Left renal cortex interstitium (tissue), 4 donors: Measurements from ENCODE around the gene ZNF507. TPM values are rescaled to one million over a fixed set of nuclear protein-coding genes. Genes with fewer than 3 reads are reported as not detected.
"Not testable (repeated sequence)": the region's sequence is repeated elsewhere in the genome, so short reads cannot be mapped to it uniquely, and the experiment has no call there.

ENCODE experiments used
- DNase-seq, 4 donors: peaks; one replicate each; pipeline ENCODE4 v3.0.0-alpha.2; 2013; ENCODE audit warnings: low read depth in 4 of 4, low spot score in 2 of 4, missing footprints in 1 of 4
- polyA plus RNA-seq, 4 donors: library from polyadenylated mRNA; unstranded; fragments of 120-200 nt; gene quantifications; one replicate each; pipeline ENCODE4 v1.2.1, GENCODE V29; 2013; ENCODE audit not compliant: insufficient read length in 4 of 4

ZNF507 gene
- polyA plus RNA-seq, 4 donors, result 20.7 to 29.8 (median 26.1) TPM

DNA sequence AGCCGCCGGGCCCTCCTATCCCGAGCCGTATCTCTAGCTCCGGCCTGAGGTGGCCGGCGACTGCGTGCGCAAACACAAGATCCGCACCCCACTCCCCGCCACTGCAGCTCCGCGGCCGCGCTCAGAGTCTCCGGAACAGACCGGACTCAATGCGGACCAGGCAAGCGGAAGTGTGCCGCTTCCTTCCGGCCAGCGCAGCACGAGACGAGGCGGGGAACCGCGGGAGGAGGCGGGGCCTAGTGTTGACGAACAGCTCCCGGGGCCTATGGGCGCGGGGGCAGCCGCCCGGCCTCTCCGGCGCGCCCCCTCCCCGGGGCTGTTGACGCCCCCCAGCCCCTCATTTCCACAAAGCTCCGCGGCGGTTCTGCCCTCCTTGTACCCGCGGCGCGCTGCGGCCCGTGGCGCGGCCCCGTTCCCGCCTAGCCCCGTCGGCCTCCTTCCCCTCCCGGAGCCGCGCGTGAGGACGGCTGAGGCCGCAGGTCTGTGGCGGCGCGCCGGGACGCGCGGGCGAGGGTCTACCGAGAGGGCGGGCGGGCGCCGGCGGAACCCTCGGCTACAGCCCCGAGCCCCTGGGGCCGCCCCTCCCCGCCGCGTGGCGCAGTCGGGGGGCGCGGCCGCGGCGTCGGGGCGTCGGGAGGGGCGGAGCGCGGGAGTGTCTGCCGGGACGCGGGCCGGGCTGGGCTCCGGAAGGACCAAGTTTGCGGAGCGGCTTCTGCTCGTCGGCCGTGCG lies 60.2 kb downstream of the ZNF507 start, which contains the start of gene DPY19L3:
DPY19L3 (plus strand) TSS at position 340 of the 730 bp plus-strand sequence. CDS start 2,484 bp downstream, outside the sequence.
- DNase-seq, result peak; percentile 82 to 91 (median 86)

DNA sequence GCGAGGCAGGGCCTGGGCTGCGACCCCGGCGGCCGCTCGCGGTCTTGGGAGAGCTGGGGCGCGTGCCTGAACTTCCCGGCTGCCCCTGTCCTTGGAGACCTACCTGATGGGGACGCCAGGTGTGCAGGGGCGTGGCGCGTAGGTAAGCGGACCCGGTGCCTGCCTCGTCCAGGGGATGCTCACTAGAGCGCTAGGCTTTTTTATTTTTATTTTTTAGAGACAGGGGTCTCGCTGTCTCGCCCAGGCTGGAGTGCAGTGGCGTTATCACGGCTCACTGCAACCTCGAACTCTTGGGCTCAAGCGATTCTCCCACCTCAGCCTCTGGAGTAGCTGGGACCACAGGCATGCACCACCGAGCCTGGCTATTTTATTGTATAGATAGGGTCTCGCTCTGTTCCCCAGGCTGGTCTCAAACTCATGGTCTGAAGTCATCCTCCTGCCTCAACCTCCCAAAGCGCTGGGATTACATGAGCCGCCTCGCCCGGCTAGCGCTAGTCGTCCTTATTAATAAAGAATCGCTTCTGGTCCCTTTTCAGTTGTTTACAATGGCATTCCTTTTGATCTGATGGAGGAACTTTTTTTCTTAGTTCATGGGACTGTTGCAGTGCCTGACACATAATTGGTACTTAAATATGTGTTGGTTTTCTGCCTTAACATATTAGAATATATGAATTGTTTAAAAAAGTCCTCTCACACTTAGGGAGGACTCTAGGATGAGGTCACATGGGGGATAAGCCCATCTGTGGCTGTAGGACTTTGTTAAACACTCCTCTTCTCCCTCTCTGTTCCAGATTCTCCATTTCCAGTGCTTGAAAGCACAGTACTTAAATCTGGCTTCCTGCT lies 61.0 kb downstream of the ZNF507 start:
- DNase-seq, result no peak

DNA sequence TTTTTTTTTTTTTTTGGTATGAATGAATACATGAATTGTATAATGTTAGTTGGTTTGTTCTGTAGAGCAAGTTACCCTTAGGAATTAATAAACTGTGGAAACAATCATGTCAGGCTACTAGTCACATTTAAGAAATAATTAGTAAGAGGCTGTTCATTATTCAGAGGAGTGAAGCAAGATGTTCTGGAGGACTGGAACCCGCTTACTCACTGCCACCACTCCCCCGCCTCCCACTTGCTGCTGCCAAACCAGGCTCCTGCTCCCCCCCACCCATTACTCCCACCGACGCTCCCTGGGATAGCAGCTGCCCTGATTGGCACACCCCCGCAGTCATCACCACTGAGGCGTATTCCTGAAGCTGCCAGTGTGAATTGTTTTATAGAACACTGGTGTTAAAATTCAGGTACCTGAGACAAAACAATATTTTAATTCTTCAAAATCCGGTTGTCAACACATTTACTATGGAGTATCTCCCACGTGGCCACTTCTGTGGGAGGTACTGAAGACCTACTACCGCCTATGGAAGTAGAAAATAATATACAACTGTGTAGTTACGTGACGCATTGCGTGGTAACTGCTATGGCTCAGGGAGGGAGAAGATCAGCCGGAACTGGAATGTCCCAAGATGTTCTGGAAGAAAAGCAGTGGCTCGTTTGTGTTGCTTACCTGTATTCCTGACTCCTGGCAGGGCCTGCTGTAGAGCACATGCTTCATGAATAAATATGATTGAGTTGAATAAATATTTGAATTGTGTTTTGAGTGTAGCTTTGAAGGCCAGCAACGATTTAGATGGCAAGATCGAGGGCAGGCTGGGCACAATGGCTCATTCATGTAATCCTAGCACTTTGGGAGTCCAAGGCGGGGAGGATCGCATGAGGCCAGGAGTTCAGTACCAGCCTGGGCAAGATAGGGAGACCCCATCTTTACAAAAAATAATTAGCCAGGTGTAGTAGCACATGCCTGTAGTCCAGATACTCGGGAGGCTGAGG lies 61.9 kb downstream of the ZNF507 start:
- peak in 1 of 4 donors; percentile 55 for DNase-seq

DNA sequence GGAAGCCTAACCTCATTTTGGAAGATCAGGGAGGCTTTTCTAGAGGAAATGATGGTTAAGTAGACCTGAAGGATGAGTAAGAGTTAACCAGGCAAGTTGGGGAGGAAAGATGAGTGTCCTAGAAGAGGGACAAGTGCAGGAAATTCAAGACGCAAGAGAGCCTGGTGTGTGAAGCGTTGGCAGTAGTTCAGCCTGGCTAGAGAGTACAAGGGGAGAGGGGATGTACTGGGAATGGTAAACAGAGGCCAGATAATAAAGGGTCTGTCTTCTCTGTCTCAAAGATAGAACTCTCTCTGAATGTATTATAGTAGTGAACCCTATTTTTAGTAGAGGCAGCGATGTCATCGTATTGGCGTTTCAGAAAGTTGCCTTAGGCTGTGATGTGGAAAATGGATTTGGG lies 69.8 kb downstream of the ZNF507 start:
- DNase-seq, result no peak

DNA sequence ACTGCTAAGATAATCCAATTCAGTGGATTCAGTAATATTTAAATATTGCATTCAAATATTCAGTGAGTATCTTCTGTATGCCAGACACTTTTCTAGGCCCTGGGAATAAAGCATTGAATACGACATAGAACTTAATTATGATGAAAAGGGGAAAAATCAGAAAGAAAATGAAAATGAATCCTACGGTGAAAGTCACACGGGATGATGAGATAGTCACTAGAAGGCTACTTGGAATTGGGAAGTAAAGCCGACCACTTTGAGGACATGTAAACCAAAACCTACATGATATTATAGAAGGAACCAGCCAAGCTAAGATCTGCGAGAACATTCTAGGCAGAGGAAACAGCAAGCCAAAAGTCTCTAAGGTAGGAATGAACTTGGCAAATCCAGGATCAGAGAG lies 70.3 kb downstream of the ZNF507 start:
- no peak for DNase-seq

DNA sequence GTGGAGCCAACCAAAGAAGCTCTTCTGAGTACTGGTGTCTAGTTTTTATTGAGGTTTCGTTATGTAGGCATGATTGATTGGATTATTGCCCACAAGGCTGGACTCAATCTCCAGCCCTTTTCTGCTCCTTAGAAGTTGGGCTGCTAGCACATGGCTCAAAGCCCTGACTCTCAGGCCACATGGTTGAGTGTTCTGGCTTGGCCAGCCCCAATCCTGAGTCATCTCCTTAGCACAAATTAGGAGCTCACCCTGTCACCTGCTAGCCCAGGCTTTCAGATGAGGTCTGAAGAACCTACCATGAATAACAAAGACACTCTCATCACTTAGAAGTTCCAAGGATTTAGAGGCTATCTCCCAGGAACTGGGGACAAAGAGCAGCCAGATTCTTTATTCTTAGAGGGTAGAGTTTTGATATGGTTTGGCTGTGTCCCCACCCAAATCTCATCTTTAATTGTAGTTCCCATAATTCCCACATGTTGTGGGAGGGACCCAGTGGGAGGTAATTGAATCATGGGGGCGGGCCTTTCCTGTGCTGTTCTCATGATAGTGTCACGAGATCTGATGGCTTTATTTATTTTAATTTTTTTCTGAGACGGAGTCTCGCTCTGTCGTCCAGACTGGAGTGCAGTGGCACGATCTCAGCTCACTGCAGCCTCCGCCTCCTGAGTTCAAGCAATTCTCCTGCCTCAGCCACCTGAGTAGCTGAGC lies 71.5 kb downstream of the ZNF507 start:
- no peak for DNase-seq

DNA sequence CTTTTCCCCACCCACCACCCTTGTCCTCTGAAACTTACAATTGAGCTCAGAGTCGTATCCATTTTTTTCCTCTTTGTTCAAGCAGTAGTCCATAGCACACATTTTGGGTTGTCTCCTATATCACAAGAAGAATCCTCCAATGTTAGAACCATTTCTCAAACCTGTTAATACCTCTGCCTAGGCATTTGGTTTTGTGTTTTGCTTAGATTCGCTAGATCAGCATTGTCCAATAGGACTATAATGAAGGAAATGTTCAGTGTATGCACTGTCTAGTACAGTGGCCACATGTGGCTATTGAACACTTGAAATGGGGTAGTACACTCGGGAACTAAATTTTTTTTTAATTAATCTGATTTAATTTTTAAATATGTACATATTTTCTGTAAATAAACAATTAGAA lies 72.7 kb downstream of the ZNF507 start:
- no peak for DNase-seq

DNA sequence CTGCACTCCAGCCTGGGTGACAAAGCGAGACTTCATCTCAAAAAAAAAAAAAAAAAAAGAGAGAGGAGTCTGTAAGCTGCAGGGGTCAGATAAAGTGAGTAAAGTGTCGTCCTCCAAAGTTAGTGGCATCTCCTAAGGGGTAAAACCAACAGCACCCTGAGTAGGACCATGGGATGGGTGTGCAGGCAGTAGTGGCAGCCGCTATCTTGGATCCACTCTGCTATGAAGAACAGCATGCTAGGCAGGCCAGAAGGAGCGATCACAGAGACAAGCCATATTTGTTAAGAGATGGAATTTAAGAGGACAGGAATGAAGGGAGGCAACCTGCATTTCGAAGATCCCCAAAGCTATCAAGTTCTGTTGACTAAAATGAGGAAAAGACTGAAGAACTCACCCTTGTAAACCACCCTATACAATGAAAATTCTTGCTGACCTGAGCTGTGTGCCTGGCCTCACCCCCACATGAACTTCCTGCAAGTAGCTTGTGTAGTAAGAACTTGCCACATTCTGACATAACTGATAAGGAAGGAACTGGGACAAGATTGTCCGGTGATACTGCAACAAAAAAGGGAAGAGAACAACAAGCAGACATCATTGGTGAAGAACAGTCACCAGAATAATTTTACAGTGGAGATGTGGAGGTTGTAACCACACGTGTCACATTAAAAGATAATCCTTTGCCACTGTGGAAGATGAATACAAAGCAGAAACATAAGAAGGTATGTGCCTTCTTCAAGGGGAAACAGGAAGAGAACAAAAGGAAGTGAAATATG lies 76.4 kb downstream of the ZNF507 start:
- DNase-seq, result no peak

DNA sequence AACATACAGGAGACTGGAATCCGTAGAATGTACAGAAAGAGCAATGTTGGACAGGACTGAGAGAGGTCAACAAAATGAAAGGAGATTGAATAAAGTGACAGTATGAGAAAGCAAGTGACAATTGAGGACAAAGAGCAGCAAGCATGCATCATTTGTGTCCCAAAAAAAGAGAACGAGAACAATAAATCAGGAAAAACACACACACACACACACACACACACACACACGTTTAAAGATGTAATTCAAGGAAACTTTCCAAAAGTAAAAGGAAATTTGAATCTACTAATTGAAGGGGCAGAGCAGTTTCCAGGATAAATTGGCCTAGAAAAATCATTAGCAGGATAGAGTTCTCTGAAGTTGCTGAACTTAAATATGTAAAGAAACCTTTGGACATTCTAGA lies 77.0 kb downstream of the ZNF507 start:
- no peak for DNase-seq

DNA sequence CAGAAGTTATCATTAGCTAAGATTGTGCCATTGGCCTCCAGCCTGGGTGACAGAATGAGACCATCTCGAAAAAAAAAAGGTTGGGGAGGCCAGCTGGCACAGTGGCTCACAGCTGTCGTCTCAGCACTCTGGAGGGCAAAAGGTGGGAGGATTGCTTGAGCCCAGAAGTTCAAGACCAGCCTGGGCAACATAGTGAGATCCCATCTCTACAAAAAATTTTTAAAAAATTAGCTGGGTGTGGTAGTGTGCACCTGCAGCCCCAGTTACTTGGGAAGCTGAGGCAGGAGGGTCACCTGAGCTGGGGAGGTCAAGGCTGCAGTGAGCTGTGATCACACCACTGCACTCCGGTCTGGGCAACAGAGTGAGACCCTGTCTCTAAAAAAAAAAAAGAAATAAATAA lies 78.5 kb downstream of the ZNF507 start:
- not testable (repeated sequence) for DNase-seq

DNA sequence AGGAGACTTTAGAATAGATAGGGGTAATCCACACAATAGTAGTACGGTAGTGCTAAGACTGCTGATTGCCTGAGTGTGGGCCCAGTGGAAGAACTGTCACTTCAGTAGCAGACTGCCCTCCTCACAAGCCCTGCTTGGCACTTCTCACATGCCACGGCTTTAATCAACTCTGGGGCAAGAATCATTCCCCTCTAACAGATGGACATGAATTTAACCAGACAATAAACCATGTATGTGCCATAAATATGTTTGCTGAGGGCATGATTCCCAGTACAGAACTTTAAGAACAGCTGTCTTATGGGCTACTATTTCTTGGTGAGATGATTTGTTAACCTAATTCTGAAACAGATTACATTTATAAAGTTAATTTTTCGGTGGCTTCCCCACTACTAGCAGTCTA lies 82.1 kb downstream of the ZNF507 start:
- DNase-seq, result no peak

DNA sequence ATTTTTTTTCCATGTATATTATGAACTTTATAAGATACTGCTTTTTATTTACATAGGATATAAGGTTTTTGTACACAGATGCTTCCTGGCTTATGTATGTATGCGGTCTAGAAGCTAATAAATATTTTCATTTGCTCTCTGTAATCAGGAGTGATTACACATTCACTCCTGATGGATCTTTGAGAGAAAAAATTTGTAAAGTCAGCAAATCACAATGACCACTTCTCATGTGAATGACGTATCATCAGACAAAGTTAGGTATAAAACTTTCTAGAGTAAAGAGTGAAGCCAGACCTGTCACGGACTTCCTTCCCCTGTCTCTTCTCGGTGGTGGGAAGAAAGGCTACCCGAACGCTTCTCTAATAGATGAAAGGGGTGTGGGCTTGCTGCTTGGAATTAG lies 91.3 kb downstream of the ZNF507 start:
- no peak for DNase-seq

DNA sequence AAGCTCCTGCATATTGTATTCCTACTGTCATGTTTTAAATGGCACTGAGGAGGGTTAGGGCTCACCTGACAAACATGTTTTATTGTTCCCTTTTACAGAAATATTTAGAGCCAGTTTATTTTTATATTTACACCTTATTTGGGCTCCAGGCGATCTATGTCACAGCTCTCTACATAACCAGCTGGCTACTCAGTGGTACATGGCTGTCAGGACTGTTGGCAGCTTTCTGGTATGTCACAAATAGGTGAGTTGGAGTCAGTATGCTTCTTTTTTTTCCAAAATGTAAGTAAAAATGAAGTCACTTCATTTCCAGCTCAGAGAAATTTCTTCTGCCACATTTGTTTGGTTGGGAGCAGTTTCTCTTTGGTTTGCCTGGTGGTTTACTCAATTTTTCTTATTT lies 91.7 kb downstream of the ZNF507 start:
- no peak for DNase-seq

Other genes starting within 250 kb of the ZNF507 start
- gene DPY19L3, start 60.2 kb downstream of the ZNF507 start, polyA plus RNA-seq, result 10 to 100 TPM; 51.8 to 79.4 (median 61.0) TPM
- gene PDCD5, start 235.6 kb downstream of the ZNF507 start, polyA plus RNA-seq, result 100 to 1,000 TPM; 112 to 132 (median 116) TPM